MG63 (cell line): ENCODE data around the gene DARS1. TPM values are rescaled to one million over a fixed set of nuclear protein-coding genes. Genes with fewer than 3 reads are reported as not detected.

ENCODE experiments used
- DNase-seq: peaks from one replicate; pipeline ENCODE4 v3.0.0-alpha.2; 2020
- H3K27me3 ChIP-seq: fragments of 250-450 bp; sonication (Bioruptor Pico); 2 replicates; pipeline ENCODE4 v1.5.1; 2020; ENCODE audit warnings: mild to moderate bottlenecking, moderate library complexity
- H3K36me3 ChIP-seq: fragments of 250-450 bp; sonication (Bioruptor Pico); 2 replicates; pipeline ENCODE4 v1.5.1; 2020; ENCODE audit warnings: mild to moderate bottlenecking, moderate library complexity
- H3K4me3 ChIP-seq: fragments of 250-450 bp; sonication (Bioruptor Pico); 2 replicates; pipeline ENCODE4 v1.5.1; 2020; ENCODE audit warnings: mild to moderate bottlenecking, moderate library complexity
- H3K9me3 ChIP-seq: fragments of 250-450 bp; sonication (Bioruptor Pico); 2 replicates; pipeline ENCODE4 v1.5.1; 2020; ENCODE audit warnings: mild to moderate bottlenecking, moderate library complexity
- total RNA-seq: library from RNA; depleted of rRNA; stranded (reverse); fragments of >200 nt; shearing (Covaris generic); gene quantifications from 2 replicates; pipeline ENCODE4 v1.2.3, GENCODE V29; 2014; ENCODE audit warnings: low replicate concordance

The DARS1 gene
- total RNA-seq, 1 experiment from 2014 or later, result 107 TPM

DNA sequence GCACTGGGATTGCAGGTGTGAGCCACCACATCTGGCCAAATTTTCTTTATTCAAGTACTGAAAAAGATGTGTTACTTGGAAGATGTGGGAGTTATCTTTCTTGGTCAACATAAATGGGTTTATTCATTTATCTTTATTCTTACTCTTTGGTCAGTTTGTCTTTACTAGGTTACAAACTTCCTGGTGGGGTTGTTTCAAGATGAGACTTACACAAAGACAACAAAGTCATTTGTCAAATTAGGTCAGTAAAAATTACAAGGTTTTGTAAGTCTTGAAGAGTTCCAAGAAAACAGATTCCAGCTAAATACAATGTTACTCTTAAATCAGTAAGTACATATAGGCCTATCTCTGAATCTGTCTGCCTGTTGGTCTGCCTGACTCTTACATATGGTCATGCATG lies 48.9 kb downstream of the DARS1 start:
- H3K27me3 ChIP-seq, result no peaks in the 10 kb centered on the region
- no peak overlapping the region for H3K4me3 ChIP-seq
- DNase-seq, result no peak
- peaks cover 3% of the 10 kb centered on the region; the same call in 1 of the 2 replicates for H3K9me3 ChIP-seq
- H3K36me3 ChIP-seq, result peaks cover 50% of the 10 kb centered on the region

DNA sequence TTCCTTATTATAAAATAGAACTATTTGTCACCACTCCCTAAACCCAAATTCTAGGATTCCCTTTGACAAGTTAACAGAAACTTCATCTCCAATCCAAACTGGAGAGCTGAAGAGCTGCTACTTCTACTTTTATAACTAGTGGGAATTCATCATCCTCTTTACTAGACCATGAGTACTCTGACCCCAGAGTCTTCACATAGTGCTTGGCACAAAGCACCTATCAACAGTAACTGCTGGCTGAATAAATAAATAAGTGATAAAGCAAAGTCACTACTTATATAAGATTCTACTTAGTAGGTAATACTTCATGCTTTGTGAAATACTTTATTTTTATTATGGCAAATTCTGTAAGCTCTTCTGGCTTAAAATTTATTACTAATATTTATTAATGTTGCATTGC lies 49.5 kb downstream of the DARS1 start:
- Histone ChIP-seq H3K27me3 (no peaks in the 10 kb centered on the region), H3K36me3 (peaks cover 52% of the 10 kb centered on the region)
- DNase-seq, result no peak

DNA sequence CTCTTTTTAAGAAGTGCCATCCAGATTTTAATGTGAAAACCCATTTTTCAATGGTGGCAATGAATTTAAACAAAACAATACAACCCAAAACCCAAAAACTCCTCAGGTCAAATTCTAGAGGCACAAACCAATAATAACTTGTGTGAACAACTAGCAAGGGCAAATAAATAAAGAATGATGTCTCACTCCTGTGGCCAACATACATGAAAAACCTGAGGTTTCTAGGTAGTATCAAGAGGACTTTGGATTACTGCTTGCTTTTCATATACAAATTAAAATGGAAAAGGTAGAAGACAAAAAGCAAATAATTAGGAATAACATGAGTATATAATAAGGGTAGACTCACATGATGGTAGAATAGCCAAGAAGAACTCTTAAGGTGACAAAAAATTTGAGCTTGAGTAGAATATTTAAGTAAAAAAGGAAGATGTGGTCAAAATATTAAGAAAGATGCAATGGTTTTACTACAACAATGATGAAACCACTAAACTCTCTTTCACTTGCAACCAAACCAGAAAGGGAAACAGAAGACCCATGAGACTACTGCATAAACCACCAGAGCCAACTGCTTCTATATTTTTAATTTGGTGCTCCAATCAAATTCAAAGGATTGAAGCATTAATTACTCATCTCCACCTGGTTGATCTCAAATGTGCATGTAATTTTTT lies 53.5 kb downstream of the DARS1 start:
- H3K36me3 ChIP-seq, result peaks cover 41% of the 10 kb centered on the region
- H3K27me3 ChIP-seq, result no peaks in the 10 kb centered on the region
- DNase-seq, result no peak
- H3K4me3 ChIP-seq, result no peak overlapping the region
- H3K9me3 ChIP-seq, result no peaks in the 10 kb centered on the region

More for the DNA sequence above, 49.5 kb downstream of the DARS1 start:
- H3K9me3 ChIP-seq, result peaks cover 3% of the 10 kb centered on the region; the same call in 1 of the 2 replicates
- H3K4me3 ChIP-seq, result no peak overlapping the region

DNA sequence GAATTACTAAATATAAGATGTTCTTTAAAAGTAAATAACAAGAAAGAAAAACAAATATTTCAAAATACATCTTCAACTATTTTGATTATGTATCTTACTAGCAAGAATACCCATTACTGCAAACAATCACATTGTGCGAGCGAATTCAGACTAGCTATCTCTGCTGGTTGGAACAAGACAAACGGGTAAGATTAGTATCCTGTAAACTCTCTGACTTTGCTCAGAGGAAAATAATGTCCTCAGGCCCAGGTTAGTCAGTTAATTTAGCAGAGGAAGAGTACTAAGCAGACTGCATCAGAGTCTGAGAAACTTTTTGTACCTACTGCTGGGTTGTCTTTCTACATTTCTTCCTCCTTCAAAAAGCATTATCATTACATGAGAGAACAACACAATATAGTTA lies 58.8 kb downstream of the DARS1 start:
- DNase-seq, result no peak
- H3K9me3 ChIP-seq, result no peaks in the 10 kb centered on the region
- H3K36me3 ChIP-seq, result peaks cover 23% of the 10 kb centered on the region
- H3K4me3 ChIP-seq, result no peak overlapping the region
- no peaks in the 10 kb centered on the region for H3K27me3 ChIP-seq

DNA sequence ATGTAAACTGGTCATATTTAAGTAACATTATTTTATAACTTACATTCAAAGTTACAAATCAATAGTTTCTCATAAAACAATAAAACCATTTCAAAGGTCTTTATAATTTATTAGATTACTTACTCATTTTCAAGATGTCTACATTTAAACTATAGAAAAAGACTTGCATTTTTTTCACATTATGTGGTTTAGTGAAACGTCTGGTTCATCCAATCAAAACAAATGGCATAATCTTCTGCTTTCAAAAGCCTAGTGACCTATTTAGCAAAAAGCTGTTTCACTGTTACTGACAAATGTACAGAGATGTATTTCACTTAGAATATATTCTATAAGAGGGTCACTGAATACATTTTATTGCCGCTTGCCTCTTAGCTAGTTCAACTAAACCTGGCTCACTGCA lies 59.9 kb downstream of the DARS1 start:
- peaks cover 13% of the 10 kb centered on the region for H3K36me3 ChIP-seq
- no peaks in the 10 kb centered on the region for H3K27me3 ChIP-seq
- no peaks in the 10 kb centered on the region for H3K9me3 ChIP-seq
- no peak overlapping the region for H3K4me3 ChIP-seq
- DNase-seq, result no peak

DNA sequence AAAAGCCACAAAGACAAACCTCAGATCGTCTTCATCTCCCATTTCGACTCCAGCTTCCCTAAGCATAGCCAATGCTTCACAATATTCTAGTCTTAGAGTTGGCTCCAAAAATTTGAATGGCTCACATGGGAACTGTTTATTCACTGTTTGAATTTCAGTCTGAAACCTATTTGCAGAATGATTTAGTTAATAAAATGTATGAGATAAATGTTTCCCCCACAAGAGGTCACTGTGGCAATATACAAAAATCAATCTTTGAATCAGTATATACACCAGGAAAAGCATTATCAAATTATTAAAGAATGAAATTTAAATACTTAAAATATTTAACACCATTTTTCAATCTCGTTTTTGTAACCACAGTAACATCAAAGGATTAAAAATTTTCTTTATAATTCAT lies 69.2 kb downstream of the DARS1 start:
- Histone ChIP-seq H3K4me3 (no peak overlapping the region), H3K27me3 (no peaks in the 10 kb centered on the region)
- DNase-seq, result no peak

DNA sequence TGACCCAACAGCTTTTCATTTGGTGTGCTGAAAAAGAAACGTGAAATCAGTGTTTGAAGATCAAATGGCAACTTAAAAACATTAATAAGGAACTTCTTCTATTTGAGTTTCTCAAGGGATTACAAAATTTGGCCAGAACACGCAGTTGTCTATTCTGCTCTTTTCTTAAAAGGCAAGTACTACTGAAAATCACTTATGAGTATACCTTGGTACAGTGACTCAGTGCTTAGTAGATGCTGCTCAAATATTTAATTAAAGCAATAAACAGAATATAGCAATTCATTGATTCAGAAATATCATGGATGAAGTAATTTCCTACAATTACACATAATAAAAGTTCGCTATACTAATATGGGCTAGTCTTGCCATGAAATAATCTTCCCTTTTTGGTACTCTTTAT lies 70.9 kb downstream of the DARS1 start:
- Histone ChIP-seq H3K4me3 (no peak overlapping the region), H3K27me3 (no peaks in the 10 kb centered on the region), H3K36me3 (peaks cover 27% of the 10 kb centered on the region), H3K9me3 (no peaks in the 10 kb centered on the region)
- DNase-seq, result no peak

More for the DNA sequence above, 69.2 kb downstream of the DARS1 start:
- Histone ChIP-seq H3K36me3 (peaks cover 19% of the 10 kb centered on the region), H3K9me3 (no peaks in the 10 kb centered on the region)

DNA sequence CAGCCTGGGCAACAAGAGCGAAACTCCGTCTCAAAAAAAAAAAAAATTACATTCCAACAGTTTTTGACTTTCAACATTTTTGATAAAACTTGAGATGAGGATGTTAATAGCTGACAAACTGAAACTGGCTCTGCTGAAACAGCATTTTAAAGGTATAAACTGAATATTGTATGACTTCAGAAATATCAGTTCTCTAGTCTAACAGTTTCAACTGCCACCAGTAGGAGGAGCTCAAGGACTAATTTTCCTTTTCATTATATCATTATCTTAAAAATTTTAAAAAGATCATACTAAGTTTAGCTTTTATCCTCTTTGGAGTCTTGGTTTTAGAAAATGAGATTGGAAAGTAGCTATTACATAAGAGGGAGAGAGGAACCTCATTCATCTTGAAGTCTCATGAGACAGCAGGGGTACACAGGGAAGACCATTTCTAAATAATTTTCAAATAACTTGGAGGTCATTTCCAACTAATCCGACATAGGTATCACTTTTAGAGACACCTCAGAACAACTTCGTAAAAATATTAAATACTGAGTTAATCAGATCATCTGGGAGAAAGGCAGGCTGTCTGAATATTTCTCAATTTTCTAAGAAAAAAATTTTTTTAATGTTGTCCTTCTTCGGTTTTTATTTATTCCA lies 71.6 kb downstream of the DARS1 start:
- Histone ChIP-seq H3K36me3 (peaks cover 31% of the 10 kb centered on the region), H3K9me3 (no peaks in the 10 kb centered on the region), H3K4me3 (no peak overlapping the region), H3K27me3 (no peaks in the 10 kb centered on the region)
- DNase-seq, result no peak

DNA sequence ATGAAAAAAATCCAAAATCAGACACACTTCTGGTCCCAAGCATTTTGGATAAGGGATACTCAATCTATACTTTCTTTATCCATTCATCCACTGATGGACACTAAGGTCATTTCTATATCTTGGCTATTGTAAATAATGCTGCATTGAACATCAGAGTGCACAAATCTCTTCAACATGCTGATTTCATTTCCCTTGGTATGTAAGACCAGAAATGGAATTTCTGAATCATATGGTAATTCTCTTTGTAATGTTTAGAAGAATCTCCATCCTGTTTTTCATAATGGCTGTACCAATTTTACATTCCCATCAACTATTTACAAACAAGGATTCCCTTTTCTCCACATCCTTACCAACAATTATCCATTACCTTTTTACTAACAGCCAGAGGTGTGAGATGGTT lies 75.5 kb downstream of the DARS1 start:
- H3K9me3 ChIP-seq, result no peaks in the 10 kb centered on the region
- DNase-seq, result no peak
- H3K4me3 ChIP-seq, result no peak overlapping the region
- no peaks in the 10 kb centered on the region for H3K27me3 ChIP-seq
- H3K36me3 ChIP-seq, result peaks cover 44% of the 10 kb centered on the region

DNA sequence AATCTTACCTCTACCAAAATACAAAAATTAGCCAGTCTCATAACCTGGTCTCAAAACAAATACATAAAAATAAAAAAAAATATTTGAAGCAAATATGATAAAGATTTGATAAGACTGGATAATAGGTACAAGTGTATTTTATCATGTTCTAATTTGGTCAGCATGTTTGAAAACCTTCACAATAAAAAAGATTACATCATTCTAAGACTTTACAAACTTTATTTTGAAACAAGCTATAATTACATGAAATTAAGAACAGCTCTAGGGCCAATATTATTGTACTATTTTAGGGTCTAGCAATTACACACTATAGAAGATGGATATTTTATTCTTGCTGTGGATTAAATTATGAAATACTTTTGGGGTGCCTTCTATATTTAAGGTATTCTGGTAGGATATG lies 79.7 kb downstream of the DARS1 start:
- H3K27me3 ChIP-seq, result no peaks in the 10 kb centered on the region
- no peak overlapping the region for H3K4me3 ChIP-seq
- peaks cover 30% of the 10 kb centered on the region for H3K36me3 ChIP-seq
- DNase-seq, result no peak
- no peaks in the 10 kb centered on the region for H3K9me3 ChIP-seq

DNA sequence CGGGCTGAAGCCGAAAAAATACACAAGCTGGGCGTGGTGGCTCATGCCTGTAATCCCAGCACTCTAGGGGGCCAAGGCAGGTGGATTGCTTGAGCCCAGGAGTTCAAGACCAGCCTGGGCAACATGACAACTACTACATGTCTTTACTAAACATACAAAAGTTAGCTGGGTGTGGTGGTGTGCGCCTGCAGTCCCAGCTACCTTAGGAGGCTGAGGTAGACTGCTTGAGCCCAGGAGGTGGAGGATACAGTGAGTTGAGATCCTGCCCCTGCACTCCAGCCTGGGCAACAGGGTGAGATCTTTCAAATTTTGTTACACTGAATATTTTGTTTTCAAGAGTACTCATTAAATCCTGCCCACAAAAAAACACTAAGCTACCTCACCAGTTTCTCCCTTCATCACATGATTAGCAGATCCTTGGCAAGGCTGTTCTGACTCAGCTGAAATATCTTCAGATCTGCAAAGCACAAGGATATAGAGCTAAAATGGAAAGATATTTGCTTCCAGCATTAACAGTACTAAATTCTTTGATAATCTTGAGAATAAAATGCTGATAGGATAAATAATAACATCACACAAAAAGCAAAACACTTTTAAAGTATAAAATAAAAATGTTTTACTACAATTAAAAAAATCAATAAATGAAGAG lies 81.0 kb downstream of the DARS1 start:
- no peak overlapping the region for H3K4me3 ChIP-seq
- H3K36me3 ChIP-seq, result peaks cover 19% of the 10 kb centered on the region
- DNase-seq, result no peak
- no peaks in the 10 kb centered on the region for H3K9me3 ChIP-seq
- H3K27me3 ChIP-seq, result no peaks in the 10 kb centered on the region

DNA sequence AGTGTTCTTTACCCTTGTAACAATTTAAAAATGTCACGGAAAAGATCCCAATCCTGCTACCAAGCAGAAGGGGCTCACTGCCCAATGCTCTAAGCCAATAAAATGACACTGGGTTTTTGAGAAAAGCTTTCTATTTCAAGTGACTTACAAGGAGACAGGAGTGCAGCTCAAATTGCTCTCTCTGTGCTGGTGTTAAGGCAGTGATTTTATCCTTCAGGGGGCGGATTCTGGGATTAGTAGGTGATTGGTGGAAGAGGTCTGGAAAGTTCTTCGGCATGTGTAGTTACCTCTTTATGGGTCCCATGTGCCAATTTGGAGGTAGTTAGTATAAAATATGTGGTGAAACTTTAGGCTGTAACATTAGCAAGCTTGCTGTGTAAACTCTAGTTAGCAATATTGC lies 81.8 kb downstream of the DARS1 start:
- H3K9me3 ChIP-seq, result no peaks in the 10 kb centered on the region
- no peaks in the 10 kb centered on the region for H3K27me3 ChIP-seq
- no peak for DNase-seq
- no peak overlapping the region for H3K4me3 ChIP-seq
- peaks cover 14% of the 10 kb centered on the region for H3K36me3 ChIP-seq

DNA sequence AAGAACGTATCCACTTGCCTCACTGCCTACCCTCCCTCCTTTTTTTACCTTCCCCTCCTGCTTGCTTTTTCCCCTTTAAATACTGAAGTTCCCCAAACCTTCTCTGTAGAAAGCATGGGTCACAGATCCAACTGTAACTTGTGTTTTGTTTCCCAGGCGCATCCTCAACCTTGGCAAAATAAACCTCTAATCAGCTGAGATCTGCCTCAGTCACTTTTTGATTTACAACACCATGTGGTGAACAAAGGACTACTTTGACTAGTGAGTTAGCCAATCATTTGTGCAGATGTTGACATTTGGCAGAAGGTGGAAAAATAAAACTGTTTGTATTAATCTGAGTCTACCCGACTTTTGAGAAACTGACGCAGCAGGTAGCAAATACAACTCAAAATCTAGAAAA lies 85.9 kb downstream of the DARS1 start:
- H3K9me3 ChIP-seq, result no peaks in the 10 kb centered on the region
- no peaks in the 10 kb centered on the region for H3K27me3 ChIP-seq
- DNase-seq, result no peak
- H3K4me3 ChIP-seq, result no peak overlapping the region
- H3K36me3 ChIP-seq, result no peaks in the 10 kb centered on the region

DNA sequence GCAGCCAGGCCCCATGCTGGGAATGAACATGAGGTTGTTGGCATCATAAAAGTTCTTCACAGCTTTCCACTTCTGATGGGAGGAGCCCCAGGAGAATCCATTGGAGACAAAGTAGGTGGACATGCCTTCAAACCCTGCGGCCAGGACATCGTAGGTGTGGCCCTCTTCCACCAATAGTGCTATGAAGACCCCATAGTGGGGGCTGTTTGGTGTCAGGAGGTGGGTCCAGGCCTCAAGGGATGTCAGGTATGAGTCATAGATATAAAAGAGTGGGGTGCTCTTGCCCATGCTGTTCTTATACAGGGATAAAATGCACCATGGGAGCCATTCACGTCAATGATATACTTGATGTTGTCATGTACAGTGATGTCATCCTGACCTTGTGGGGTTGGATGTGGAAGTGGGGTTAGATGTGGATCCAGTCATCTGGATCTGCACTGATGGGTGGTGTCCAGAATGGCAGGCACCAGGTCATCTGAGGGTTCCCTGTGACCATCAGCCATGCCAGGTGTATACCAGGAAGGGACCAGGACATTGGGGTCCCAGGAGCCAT lies 87.1 kb downstream of the DARS1 start:
- Histone ChIP-seq H3K27me3 (no peaks in the 10 kb centered on the region), H3K9me3 (no peaks in the 10 kb centered on the region), H3K36me3 (no peaks in the 10 kb centered on the region), H3K4me3 (no peak overlapping the region)
- DNase-seq, result no peak

DNA sequence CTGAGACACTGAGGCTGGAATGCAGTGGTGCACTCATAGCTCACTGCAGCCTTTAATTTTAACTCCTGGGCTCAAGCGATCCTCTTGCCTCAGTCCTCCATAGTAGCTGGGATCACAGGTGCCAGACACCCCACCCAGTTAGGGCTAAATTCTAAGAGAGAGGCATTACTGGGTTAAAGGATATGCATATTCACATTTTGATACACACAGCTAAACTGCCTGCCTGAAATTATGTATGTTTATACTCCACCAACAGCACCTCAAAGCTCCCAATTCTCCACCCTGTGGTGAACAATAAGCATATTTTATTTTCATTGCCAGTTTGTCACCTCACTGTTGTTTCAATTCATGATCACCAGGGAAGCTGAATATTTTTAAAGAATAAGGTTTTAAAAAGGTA lies 90.5 kb downstream of the DARS1 start:
- H3K36me3 ChIP-seq, result no peaks in the 10 kb centered on the region
- DNase-seq, result no peak
- no peak overlapping the region for H3K4me3 ChIP-seq
- no peaks in the 10 kb centered on the region for H3K9me3 ChIP-seq
- no peaks in the 10 kb centered on the region for H3K27me3 ChIP-seq

DNA sequence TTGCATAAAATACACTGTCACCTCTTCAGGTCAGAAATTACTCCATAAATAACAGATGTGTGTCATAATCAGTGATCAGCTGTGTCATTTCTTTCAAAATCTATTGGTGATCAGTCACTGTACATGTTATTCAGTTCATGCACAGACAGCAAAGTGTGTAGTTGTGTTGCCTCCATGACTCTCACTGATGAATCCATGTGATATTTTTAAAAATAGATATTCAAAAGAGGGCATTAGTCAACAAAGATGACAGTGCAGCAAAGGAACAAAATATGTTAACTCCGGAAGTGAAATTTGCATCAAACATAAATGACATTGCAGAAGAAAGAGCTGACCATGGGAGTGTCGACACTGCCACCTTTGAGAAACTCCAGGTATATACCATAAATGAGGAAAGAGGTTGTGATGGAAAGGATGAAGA lies 92.0 kb downstream of the DARS1 start:
- Histone ChIP-seq H3K4me3 (no peak overlapping the region), H3K9me3 (no peaks in the 10 kb centered on the region), H3K27me3 (no peaks in the 10 kb centered on the region), H3K36me3 (no peaks in the 10 kb centered on the region)
- no peak for DNase-seq

DNA sequence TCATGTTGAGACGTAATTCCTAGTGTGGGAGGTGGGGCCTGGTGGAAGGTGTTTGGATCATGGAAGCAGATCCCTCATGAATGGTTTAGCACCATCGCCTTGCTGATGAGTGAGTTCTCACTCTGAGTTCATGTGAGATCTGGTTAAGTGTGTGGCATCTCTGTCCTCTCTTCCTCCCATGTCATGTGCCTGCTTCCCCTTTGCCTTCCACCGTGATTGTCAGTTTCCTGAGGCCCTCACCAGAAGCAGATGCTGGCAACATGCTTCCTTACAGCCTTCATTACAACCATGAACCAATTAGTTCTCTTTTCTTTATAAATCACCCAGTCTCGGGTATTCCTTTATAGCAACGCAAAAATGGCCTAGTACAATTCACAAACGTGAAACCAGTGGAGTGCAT lies 94.6 kb downstream of the DARS1 start:
- Histone ChIP-seq H3K27me3 (no peaks in the 10 kb centered on the region), H3K9me3 (no peaks in the 10 kb centered on the region), H3K36me3 (no peaks in the 10 kb centered on the region), H3K4me3 (no peak overlapping the region)
- no peak for DNase-seq

DNA sequence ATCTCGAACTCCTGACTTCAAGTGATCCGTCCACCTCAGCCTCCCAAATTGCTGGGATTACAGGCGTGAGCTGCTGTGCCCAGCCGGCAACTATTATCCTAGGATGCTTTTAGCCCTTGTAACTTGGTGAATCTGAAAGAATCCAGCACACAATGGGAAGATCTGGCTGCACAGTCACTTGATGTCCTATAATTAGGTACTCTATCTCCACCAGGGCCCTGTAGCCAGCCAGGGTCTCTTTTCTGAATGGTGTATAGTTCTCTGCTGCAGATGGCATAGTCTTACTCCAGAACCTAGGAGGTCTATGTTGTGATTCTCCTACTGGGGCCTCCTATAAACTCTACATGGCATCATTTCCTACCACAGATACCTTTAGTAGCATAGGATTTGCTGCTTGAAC lies 95.3 kb downstream of the DARS1 start:
- Histone ChIP-seq H3K36me3 (no peaks in the 10 kb centered on the region), H3K27me3 (no peaks in the 10 kb centered on the region), H3K4me3 (no peak overlapping the region), H3K9me3 (no peaks in the 10 kb centered on the region)
- DNase-seq, result no peak
